ENCODE results near the gene TNFRSF25. TPM values are rescaled to one million over a fixed set of nuclear protein-coding genes. Genes with fewer than 3 reads are reported as not detected.

The TNFRSF25 gene
- total and polyA plus RNA-seq, 2 donors (not counting 3 experiments of a cell fraction or from before 2014, with no cell fraction given), result 33.9 to 38.8 TPM

DNA sequence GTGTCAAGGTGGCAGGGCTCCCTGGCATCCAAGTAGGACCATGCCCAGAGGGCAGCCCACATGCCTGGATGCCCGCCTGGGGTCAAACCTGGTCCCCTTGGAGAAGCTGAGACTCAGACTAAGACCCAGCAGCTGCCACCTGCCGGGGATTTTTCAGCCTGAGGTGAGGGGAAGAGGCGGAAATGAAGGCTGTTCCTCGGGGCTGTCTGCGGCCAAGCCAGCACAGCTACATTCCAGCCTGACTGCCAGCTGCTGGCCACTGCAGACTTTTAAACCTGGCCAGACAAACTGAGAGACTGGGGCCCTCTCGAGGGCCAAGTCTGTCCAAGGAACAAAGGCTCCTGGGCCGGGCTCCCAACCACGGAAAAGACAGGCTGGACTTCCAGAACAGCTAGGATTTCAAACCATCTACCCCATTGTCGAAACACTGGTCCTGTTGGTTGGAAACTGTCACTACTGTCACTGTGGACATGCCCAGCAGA, 47.4 kb upstream of the TNFRSF25 start:
- intact Hi-C loops (cut with micrococcal nuclease), result no loop called here
- H3K27ac ChIP-seq (ENCODE audit: insufficient read depth, low read depth, low read length), result no peak overlapping the region
- POLR2A ChIA-PET, result no interaction called here

More for the DNA sequence above, 47.4 kb upstream of the TNFRSF25 start:
- TF ChIP-seq FOS (IDR thresholded peaks at IDR 0.05; ENCODE audit: borderline replicate concordance, insufficient read depth, low read length) (no peak), POLR2A (IDR thresholded peaks at IDR 0.05; ENCODE audit: low read depth, low read length) (no peak), MAX (IDR thresholded peaks at IDR 0.05; ENCODE audit: insufficient read depth, insufficient read length) (no peak), EZH2 (IDR thresholded peaks at IDR 0.05; ENCODE audit: borderline replicate concordance, low read depth, low read length, severe bottlenecking) (no peak), JUN (IDR thresholded peaks at IDR 0.05; ENCODE audit: borderline replicate concordance, insufficient read depth, insufficient read length, low read depth) (no peak), POLR2AphosphoS5 (IDR thresholded peaks at IDR 0.05; ENCODE audit: insufficient read depth, low read depth, low read length) (no peak), MYC (IDR thresholded peaks at IDR 0.05; ENCODE audit: low read depth, low read length) (no peak), GATA2 (IDR thresholded peaks at IDR 0.05; ENCODE audit: insufficient read depth, insufficient read length, low read depth, low read length) (no peak)
- TF ChIP-seq, protein P1, sequence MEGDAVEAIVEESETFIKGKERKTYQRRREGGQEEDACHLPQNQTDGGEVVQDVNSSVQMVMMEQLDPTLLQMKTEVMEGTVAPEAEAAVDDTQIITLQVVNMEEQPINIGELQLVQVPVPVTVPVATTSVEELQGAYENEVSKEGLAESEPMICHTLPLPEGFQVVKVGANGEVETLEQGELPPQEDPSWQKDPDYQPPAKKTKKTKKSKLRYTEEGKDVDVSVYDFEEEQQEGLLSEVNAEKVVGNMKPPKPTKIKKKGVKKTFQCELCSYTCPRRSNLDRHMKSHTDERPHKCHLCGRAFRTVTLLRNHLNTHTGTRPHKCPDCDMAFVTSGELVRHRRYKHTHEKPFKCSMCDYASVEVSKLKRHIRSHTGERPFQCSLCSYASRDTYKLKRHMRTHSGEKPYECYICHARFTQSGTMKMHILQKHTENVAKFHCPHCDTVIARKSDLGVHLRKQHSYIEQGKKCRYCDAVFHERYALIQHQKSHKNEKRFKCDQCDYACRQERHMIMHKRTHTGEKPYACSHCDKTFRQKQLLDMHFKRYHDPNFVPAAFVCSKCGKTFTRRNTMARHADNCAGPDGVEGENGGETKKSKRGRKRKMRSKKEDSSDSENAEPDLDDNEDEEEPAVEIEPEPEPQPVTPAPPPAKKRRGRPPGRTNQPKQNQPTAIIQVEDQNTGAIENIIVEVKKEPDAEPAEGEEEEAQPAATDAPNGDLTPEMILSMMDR (IDR thresholded peaks at IDR 0.05; ENCODE audit: extremely low read depth in 1 of 2, insufficient read depth in 1 of 2, low read depth in 1 of 2, low read length in 2 of 2), result no peak
- no TSS peak for BruUV-seq (replicated peaks)
- no peak overlapping the region for H3K9ac ChIP-seq (replicated peaks; ENCODE audit: extremely low read depth, insufficient read depth, low read length)
- no peak for FAIRE-seq
- H3K4me2 ChIP-seq (ENCODE audit: insufficient read depth, low read length), result no peak overlapping the region
- no peaks in the 10 kb centered on the region for H3K9me3 ChIP-seq (replicated peaks; ENCODE audit: control insufficient read depth, insufficient read depth, low read length)
- CTCF ChIA-PET, result interaction anchor here (1.0 to 4.5 kb wide), 2 partner anchors 8 to 10 kb away, joined by 3 to 32 read pairs; no protein-coding TSS in a partner anchor
- no peak overlapping the region for H3K4me3 ChIP-seq (replicated peaks in 1 of 3; ENCODE audit: insufficient read depth in 1 of 3, low read depth in 1 of 3, low read length in 3 of 3)
- H3K36me3 ChIP-seq (ENCODE audit: control insufficient read depth in 2 of 2, extremely low read depth in 1 of 2, insufficient read depth in 2 of 2, low read length in 2 of 2), result no peaks in the 10 kb centered on the region
- H4K20me1 ChIP-seq (replicated peaks; ENCODE audit: control insufficient read depth, extremely low read depth, insufficient read depth, low read length), result no peaks in the 10 kb centered on the region
- DNase-seq (ENCODE audit: low read depth, low spot score), result no peak
- H2AFZ ChIP-seq (ENCODE audit: low read depth, low read length), result no peak overlapping the region
- no peaks in the 10 kb centered on the region for H3K27me3 ChIP-seq (ENCODE audit: control insufficient read depth in 2 of 2, insufficient read depth in 2 of 2, low read length in 2 of 2)
- no peaks in the 10 kb centered on the region for H3K4me1 ChIP-seq (ENCODE audit: control insufficient read depth, extremely low read depth, insufficient read depth, low read length)
- no peaks in the 10 kb centered on the region for H3K79me2 ChIP-seq (ENCODE audit: control insufficient read depth, insufficient read depth, low read length)
- H3K9me1 ChIP-seq (replicated peaks; ENCODE audit: control insufficient read depth, extremely low read depth, insufficient read depth, low read length), result no peaks in the 10 kb centered on the region
- dilution Hi-C loops (cut with MboI; ENCODE audit: extremely low pct_ligation_motif_present, low sequenced_read_pairs), result no loop called here
